Measurements from ENCODE around the gene MUCL3.

- no peak for TF ChIP-seq CTCF (IDR thresholded peaks at IDR 0.05)
- TF ChIP-seq POLR2A (IDR thresholded peaks at IDR 0.05) = no peak
Observed at GRCh38 chr6:30931272-30931671, 9.5 kb upstream of the MUCL3 start.
